WI38 (cell line): ENCODE measurements around the gene TSEN34.

Source experiments
- H3K4me3 ChIP-seq: 2 replicates; pipeline ENCODE4 v1.5.1; 2011; ENCODE audit warnings: low read depth, mild to moderate bottlenecking, control low read depth, low read length
- CTCF ChIP-seq: IDR thresholded peaks from 2 replicates; pipeline ENCODE4 v1.5.1; 2012; ENCODE audit warnings: low read depth, mild to moderate bottlenecking, control low read depth, low read length

The TSEN34 gene

GRCh38 chr19:54149021-54149812 is 41.9 kb upstream of the TSEN34 start:
- H3K4me3 ChIP-seq, result no peak overlapping the region
- TF ChIP-seq CTCF, result no peak

- no peak overlapping the region for H3K4me3 ChIP-seq
- no peak for TF ChIP-seq CTCF
Observed at GRCh38 chr19:54151362-54152035, 39.6 kb upstream of the TSEN34 start.

GRCh38 chr19:54152267-54152666 is 38.8 kb upstream of the TSEN34 start:
- H3K4me3 ChIP-seq, result no peak overlapping the region
- TF ChIP-seq CTCF, result no peak

GRCh38 chr19:54152878-54153524 is 38.1 kb upstream of the TSEN34 start:
- no peak for TF ChIP-seq CTCF
- H3K4me3 ChIP-seq, result no peak overlapping the region

GRCh38 chr19:54153731-54154326 is 37.3 kb upstream of the TSEN34 start:
- TF ChIP-seq CTCF, result no peak

GRCh38 chr19:54154603-54155345 is 36.3 kb upstream of the TSEN34 start:
- no peak overlapping the region for H3K4me3 ChIP-seq
- no peak for TF ChIP-seq CTCF

More at GRCh38 chr19:54153731-54154326, 37.3 kb upstream of the TSEN34 start:
- H3K4me3 ChIP-seq, result no peak overlapping the region
